ENCODE measurements around the gene TSPEAR. TPM values are rescaled to one million over a fixed set of nuclear protein-coding genes. Genes with fewer than 3 reads are reported as not detected.

Gene TSPEAR
- total and polyA plus RNA-seq, 3 donors from 2014 or later: 0.53 to 0.62 (median 0.55) TPM

- no peaks in the 10 kb centered on the region for H3K4me1 ChIP-seq
- no peaks in the 10 kb centered on the region for H3K36me3 ChIP-seq (ENCODE audit: low read depth, missing control alignments)
- intact Hi-C loops (cut with DNase I; ENCODE audit: low total_unique reads): no loop called here
- no peaks in the 10 kb centered on the region for H3K27me3 ChIP-seq
- H3K27ac ChIP-seq: no peak overlapping the region
- TF ChIP-seq POLR2A (IDR thresholded peaks at IDR 0.05) (no peak), CTCF (IDR thresholded peaks at IDR 0.05) (no peak)
- no peaks in the 10 kb centered on the region for H3K9me3 ChIP-seq
- H3K4me3 ChIP-seq: no peak overlapping the region
- 71 to 83% methylated on average over 4 of the region's 4 CpGs for WGBS, 2 donors
- DNase-seq: no peak
These were observed 140.1 kb downstream of the TSPEAR start for GRCh38 chr21:44571296-44571695.

- no peaks in the 10 kb centered on the region for H3K27me3 ChIP-seq
- no peak overlapping the region for H3K27ac ChIP-seq
- TF ChIP-seq POLR2A (IDR thresholded peaks at IDR 0.05) (no peak), CTCF (IDR thresholded peaks at IDR 0.05) (no peak)
- DNase-seq: no peak
- H3K36me3 ChIP-seq (ENCODE audit: low read depth, missing control alignments): no peaks in the 10 kb centered on the region
- WGBS, 2 donors: 86 to 90% methylated on average over 6 to 12 of the region's 12 CpGs
- H3K9me3 ChIP-seq: no peaks in the 10 kb centered on the region
- intact Hi-C loops (cut with DNase I; ENCODE audit: low total_unique reads): no loop called here
- no peak overlapping the region for H3K4me3 ChIP-seq
- no peaks in the 10 kb centered on the region for H3K4me1 ChIP-seq
These were observed 141.4 kb downstream of the TSPEAR start for GRCh38 chr21:44569861-44570517.

- DNase-seq: no peak
- no peaks in the 10 kb centered on the region for H3K36me3 ChIP-seq (ENCODE audit: low read depth, missing control alignments)
- H3K4me1 ChIP-seq: no peaks in the 10 kb centered on the region
- no peak overlapping the region for H3K4me3 ChIP-seq
- TF ChIP-seq CTCF (IDR thresholded peaks at IDR 0.05) (no peak), POLR2A (IDR thresholded peaks at IDR 0.05) (no peak)
- intact Hi-C loops (cut with DNase I; ENCODE audit: low total_unique reads): no loop called here
- H3K27ac ChIP-seq: no peak overlapping the region
- 74 to 85% methylated on average over 20 to 27 of the region's 27 CpGs for WGBS, 2 donors
- no peaks in the 10 kb centered on the region for H3K27me3 ChIP-seq
- no peaks in the 10 kb centered on the region for H3K9me3 ChIP-seq
These were observed 142.5 kb downstream of the TSPEAR start for GRCh38 chr21:44568667-44569556.

DNA sequence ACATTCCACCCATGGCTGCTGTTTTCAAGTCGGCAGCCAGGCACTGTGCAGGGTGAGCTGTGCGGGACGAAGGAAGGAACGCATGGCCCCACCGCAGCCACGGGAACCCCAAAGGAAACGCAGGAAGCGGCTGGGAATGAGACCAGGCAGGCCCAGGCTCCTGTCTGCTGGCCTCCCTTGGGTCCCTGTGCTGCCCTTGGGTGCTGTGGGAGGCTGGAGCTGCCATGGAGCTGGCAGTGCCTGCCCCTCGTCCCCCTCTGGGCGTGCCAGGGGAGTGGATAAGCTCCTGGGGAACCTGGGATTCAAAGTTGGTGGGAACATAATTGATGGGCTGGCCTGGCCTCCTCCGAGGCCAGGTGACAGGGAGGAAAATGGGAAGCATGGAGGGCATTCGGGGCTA is 143.1 kb downstream of the TSPEAR start:
- TF ChIP-seq CTCF (IDR thresholded peaks at IDR 0.05): no peak
- no peak for TF ChIP-seq POLR2A (IDR thresholded peaks at IDR 0.05)
- WGBS, 2 donors: 73 to 89% methylated on average over 6 to 12 of the region's 12 CpGs
- intact Hi-C loops (cut with DNase I; ENCODE audit: low total_unique reads): no loop called here
- Histone ChIP-seq H3K27me3 (no peaks in the 10 kb centered on the region), H3K9me3 (no peaks in the 10 kb centered on the region), H3K4me1 (no peaks in the 10 kb centered on the region), H3K27ac (no peak overlapping the region), H3K4me3 (no peak overlapping the region), H3K36me3 (ENCODE audit: low read depth, missing control alignments) (no peaks in the 10 kb centered on the region)
- no peak for DNase-seq

All from testis (tissue), 3 donors.